COLO668 (cell line): ENCODE data around the gene TMEM87B.
A peak's percentile ranks its signal among the peaks of the same experiment; 100 is the strongest.

Experiments
- DNase-seq: peaks from one replicate; lab custom pipeline; 2025; ENCODE audit not compliant: unreplicated experiment; lab: John Stamatoyannopoulos, UW

TMEM87B gene

GRCh38 chr2:112054847-112055729, at the start of gene TMEM87B:
Gene TMEM87B, plus strand, starts transcription at chr2:112055269. Its CDS starts 323 bp downstream, at chr2:112055592.
- peak; percentile 97 for DNase-seq

GRCh38 chr2:112005406-112006075, 49.5 kb upstream of the TMEM87B start:
- DNase-seq, result no peak

GRCh38 chr2:112006076-112006410, 49.0 kb upstream of the TMEM87B start:
- DNase-seq, result no peak

GRCh38 chr2:112007493-112007892, 47.6 kb upstream of the TMEM87B start:
- DNase-seq, result no peak

- DNase-seq, result no peak
Measured at GRCh38 chr2:112008910-112009485, 46.1 kb upstream of the TMEM87B start.

- DNase-seq, result no peak
Measured at GRCh38 chr2:112010751-112011150, 44.3 kb upstream of the TMEM87B start.

- no peak for DNase-seq
Measured at GRCh38 chr2:112012556-112012955, 42.5 kb upstream of the TMEM87B start.

GRCh38 chr2:112018846-112019245, 36.2 kb upstream of the TMEM87B start:
- no peak for DNase-seq

- DNase-seq, result no peak
Measured at GRCh38 chr2:112019569-112019982, 35.5 kb upstream of the TMEM87B start.

GRCh38 chr2:112020561-112020960, 34.5 kb upstream of the TMEM87B start:
- no peak for DNase-seq

GRCh38 chr2:112021290-112021689, 33.8 kb upstream of the TMEM87B start:
- no peak for DNase-seq

- DNase-seq, result no peak
Measured at GRCh38 chr2:112021781-112022231, 33.3 kb upstream of the TMEM87B start.

GRCh38 chr2:112023707-112024106, 31.4 kb upstream of the TMEM87B start:
- no peak for DNase-seq

- DNase-seq, result no peak
Measured at GRCh38 chr2:112024231-112024630, 30.8 kb upstream of the TMEM87B start.

GRCh38 chr2:112024896-112025491, 30.1 kb upstream of the TMEM87B start:
- no peak for DNase-seq

GRCh38 chr2:112026509-112026908, 28.6 kb upstream of the TMEM87B start:
- peak; percentile 21 for DNase-seq

- no peak for DNase-seq
Measured at GRCh38 chr2:112027767-112028166, 27.3 kb upstream of the TMEM87B start.

GRCh38 chr2:112029164-112029563, 25.9 kb upstream of the TMEM87B start:
- no peak for DNase-seq

- no peak for DNase-seq
Measured at GRCh38 chr2:112031473-112032223, 23.4 kb upstream of the TMEM87B start.

GRCh38 chr2:112032224-112032586, 22.9 kb upstream of the TMEM87B start:
- DNase-seq, result no peak
